Adrenal gland (tissue), 12 donors: Measurements from ENCODE around the gene OTOS. TPM values are rescaled to one million over a fixed set of nuclear protein-coding genes. Genes with fewer than 3 reads are reported as not detected.

Experiments used
- DNase-seq, 7 donors: peaks; one replicate each; pipeline ENCODE4 v3.0.0-alpha.2; 2019 to 2020
- H3K27ac ChIP-seq, 5 donors: fragments of 200-600 bp; sonication (generic) in 4 of 5; 1 replicate in 3 of 5; 2 replicates in 2 of 5; pipeline versions ENCODE4 v1.5.1 to v1.8.0; 2016 to 2020; ENCODE audit warnings: mild to moderate bottlenecking in 1 of 5
- H3K27me3 ChIP-seq: fragments of 200-600 bp; 2 replicates; pipeline ENCODE4 v1.8.0; 2021
- H3K36me3 ChIP-seq, 2 donors: fragments of 200-600 bp; replicated peaks in 1 of 2; 1 replicate in 1 of 2; 2 replicates in 1 of 2; pipeline versions ENCODE4 v1.5.1 to v1.8.0; 2018 to 2022
- H3K4me1 ChIP-seq, 2 donors: fragments of 200-600 bp; replicated peaks in 1 of 2; 1 replicate in 1 of 2; 2 replicates in 1 of 2; pipeline versions ENCODE4 v1.5.1 to v1.8.0; 2018 to 2021
- H3K4me3 ChIP-seq, 4 donors: fragments of 200-600 bp; sonication (generic) in 3 of 4; one replicate each; pipeline ENCODE4 v1.5.1; 2016 to 2018
- H3K9me3 ChIP-seq, 3 donors: fragments of 200-600 bp; sonication (generic) in 1 of 3; replicated peaks in 1 of 3; 1 replicate in 2 of 3; 2 replicates in 1 of 3; pipeline versions ENCODE4 v1.5.1 to v1.8.0; 2016 to 2021
- CTCF ChIP-seq, 6 experiments: fragments of 450-650 bp in 4 of 6; fragments of 200-600 bp in 2 of 6; sonication (generic) in 1 of 6; IDR thresholded peaks; 1 replicate in 5 of 6; 2 replicates in 1 of 6; pipeline versions ENCODE4 v1.5.1 to v1.8.0; 2016 to 2021; ENCODE audit warnings: antibody characterized with exemption in 6 of 6, mild to moderate bottlenecking in 2 of 6, moderate library complexity in 1 of 6
- POLR2A ChIP-seq, 2 donors: fragments of 450-650 bp; IDR thresholded peaks; one replicate each; pipeline ENCODE4 v1.6.1; 2017; ENCODE audit warnings: antibody characterized with exemption in 2 of 2, mild to moderate bottlenecking in 2 of 2, moderate library complexity in 1 of 2
- WGBS, 4 donors: extraction: QIAGEN DNeasy Blood & Tissue Kit in 2 of 4; methylation state at CpG; one replicate each; pipeline versions ENCODE4 v1.1.5 to v1.1.7; 2013 to 2017; 5-methylcytosine and 5-hydroxymethylcytosine counted together
- intact Hi-C, 2 donors: fragments of 100-400 bp; cut with DNase I; formaldehyde crosslinking; loops; one replicate each; pipeline versions ENCODE4 v1.14.1 to v1.15.0; 2022 to 2023
- polyA plus RNA-seq, 3 donors: library from polyadenylated mRNA; stranded (reverse); fragments of 200-250 nt in 2 of 3; fragments of 350-450 nt in 1 of 3; fragmentation: Illumina TruSeq in 1 of 3; extraction: RNeasy Lipid Tissue Mini Kit (QIAGEN cat#74804) in 1 of 3; gene quantifications; one replicate each; pipeline ENCODE4 v1.2.3, GENCODE V29; 2013 to 2014
- total RNA-seq, 9 donors: library from RNA; depleted of rRNA in 4 of 9; stranded (reverse); fragments of >200 nt in 4 of 9; fragments of 120-200 nt in 1 of 9; fragmentation: NEBNext Ultra II Directional in 1 of 9; extraction: Animal tissue kit (Norgen Biotek cat#: 25700) in 1 of 9; gene quantifications; one replicate each; pipeline versions ENCODE4 v1.1.0 to v1.2.4, GENCODE V29; 2013 to 2023
- donor health status: healthy with polysubstance abuse.
- donor health status: Bipolar disorder and iron deficiency.
- donor health status: DM: yes; HTN: yes; CAD: no.
- donor health status: DM: no; HTN: no; CAD: no.
- donor health status: DM: no; HTN: no; CAD: no.
- donor health status: DM: yes; HTN: yes; CAD: no.

OTOS gene
- total and polyA plus RNA-seq, 12 donors: not detected

DNA sequence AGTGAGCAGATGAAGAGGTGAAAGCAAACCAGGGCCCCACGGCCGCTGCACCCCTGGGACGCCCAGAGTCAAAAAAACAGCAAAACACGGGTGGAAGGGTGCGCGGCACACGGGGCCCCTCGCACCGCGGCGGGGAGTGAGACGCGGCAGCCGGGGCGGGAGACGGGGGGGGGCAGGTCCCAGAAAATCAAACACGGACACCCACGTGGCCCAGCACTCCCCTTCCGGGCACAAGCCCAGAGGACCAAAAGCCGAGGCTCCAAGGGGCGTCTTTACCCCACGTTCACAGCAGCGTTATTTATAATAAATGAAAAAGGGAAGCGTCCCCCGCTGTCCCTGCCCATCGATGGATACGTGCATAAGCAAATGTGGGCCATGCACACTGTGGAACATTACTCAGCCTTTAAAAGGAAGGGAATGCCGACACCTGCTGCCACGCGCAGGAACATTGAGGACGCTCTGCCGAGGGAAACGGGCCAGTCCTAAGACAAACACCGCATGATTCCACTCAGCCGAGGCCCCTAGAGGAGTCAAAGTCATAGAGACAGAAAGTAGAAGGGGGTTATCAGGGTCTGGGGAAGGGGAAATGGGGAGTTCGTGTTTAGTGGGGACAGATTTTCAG lies 3.7 kb downstream of the OTOS start:
- 32 to 55% (median 35%) methylated on average over 17 to 36 of the region's 36 CpGs for WGBS, 4 donors
- DNase-seq: peak in 1 of 7 donors; percentile 51
- peaks cover 0 to 20% of the 10 kb centered on the region in 2 donors for H3K36me3 ChIP-seq
- TF ChIP-seq CTCF (IDR thresholded peaks at IDR 0.05) (no peak), POLR2A (IDR thresholded peaks at IDR 0.05) (no peak)
- intact Hi-C loops: no loop called here
- peak overlapping the region in 1 of 5 donors; percentile 82 for H3K27ac ChIP-seq
- no peaks in the 10 kb centered on the region for H3K9me3 ChIP-seq
- H3K4me3 ChIP-seq: peak overlapping the region in 3 of 4 donors; percentile 62 to 100 (median 97)
- H3K4me1 ChIP-seq: peaks cover 6 to 11% of the 10 kb centered on the region in 2 donors
- H3K27me3 ChIP-seq: no peaks in the 10 kb centered on the region

- Histone ChIP-seq H3K27ac (peak within 1 kb of the TSS in 1 of 5 donors; percentile 82), H3K27me3 (no peaks in the 10 kb centered on the region), H3K4me1 (peaks cover 6 to 11% of the 10 kb centered on the region in 2 donors), H3K4me3 (peak within 1 kb of the TSS; percentile 62 to 100 (median 88)), H3K36me3 (peaks cover 0 to 27% of the 10 kb centered on the region in 2 donors), H3K9me3 (no peaks in the 10 kb centered on the region)
- TF ChIP-seq CTCF (IDR thresholded peaks at IDR 0.05): no peak
- peak; percentile 35 to 52 for TF ChIP-seq POLR2A (IDR thresholded peaks at IDR 0.05)
- DNase-seq: peak; percentile 82 to 91 (median 85)
- WGBS, 4 donors: 0 to 1% (median 0%) methylated on average over 4 to 79 of the region's 79 CpGs
- intact Hi-C loops: no loop called here
Observed at GRCh38 chr2:240136013-240136670, 4.3 kb downstream of the OTOS start, which contains the start of gene COPS9. TSS of gene COPS9 (minus strand) at chr2:240136305. CDS start at chr2:240136284, 21 bp downstream.

DNA sequence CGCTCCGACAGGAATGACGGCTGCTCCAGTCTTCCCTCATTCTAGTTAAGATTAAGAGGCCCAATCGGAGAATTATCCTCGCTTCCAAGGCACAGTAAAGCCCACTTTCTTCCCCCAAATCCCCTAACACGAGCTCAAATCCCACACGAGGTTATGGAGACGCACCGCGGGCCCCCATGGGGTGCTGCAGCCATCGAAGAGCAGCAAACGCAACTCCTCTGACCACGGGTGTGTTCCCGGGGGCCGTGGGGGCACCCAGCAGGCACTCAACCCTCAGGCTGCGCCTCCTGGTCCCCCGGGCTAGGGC lies 4.8 kb downstream of the OTOS start:
- Histone ChIP-seq H3K27ac (peak overlapping the region in 1 of 5 donors; percentile 82), H3K36me3 (peaks cover 0 to 31% of the 10 kb centered on the region in 2 donors), H3K27me3 (no peaks in the 10 kb centered on the region), H3K9me3 (no peaks in the 10 kb centered on the region), H3K4me1 (peaks cover 6 to 11% of the 10 kb centered on the region in 2 donors), H3K4me3 (peak overlapping the region; percentile 62 to 100 (median 88))
- intact Hi-C loops: no loop called here
- 0 to 2% (median 1%) methylated on average over 11 to 17 of the region's 17 CpGs for WGBS, 4 donors
- no peak for DNase-seq
- TF ChIP-seq CTCF (IDR thresholded peaks at IDR 0.05): no peak
- TF ChIP-seq POLR2A (IDR thresholded peaks at IDR 0.05): no peak

DNA sequence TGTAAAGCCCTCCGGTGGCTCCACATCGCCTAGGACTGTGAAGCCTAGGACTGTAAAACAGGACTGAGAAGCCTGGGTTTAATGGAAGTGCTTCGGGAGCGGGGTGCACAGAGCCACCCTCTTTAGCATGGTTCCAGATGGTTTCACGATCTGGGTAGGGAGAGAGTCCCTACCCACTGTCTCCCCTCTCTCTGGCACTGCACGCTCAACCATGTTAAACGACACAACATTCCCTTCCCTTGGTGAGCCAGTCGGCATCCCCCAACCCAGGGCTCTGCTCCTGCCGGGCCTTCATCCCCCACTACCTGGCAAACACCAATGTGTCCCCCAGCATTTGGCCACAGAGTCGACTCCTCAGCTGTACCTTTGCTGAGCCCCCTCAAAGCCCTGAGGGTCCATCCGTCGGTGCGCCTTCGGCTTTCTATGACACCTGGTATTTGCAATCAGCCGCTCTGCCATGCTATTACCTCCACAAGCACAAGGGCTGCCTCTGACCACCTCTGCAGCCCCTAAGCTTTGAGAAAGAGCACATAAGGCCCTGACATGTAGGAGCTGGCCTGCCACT lies 5.4 kb downstream of the OTOS start:
- intact Hi-C loops: no loop called here
- DNase-seq: peak in 1 of 7 donors; percentile 39

More for the DNA sequence above, 5.4 kb downstream of the OTOS start:
- Histone ChIP-seq H3K27ac (no peak overlapping the region), H3K27me3 (no peaks in the 10 kb centered on the region), H3K4me1 (peaks cover 6 to 11% of the 10 kb centered on the region in 2 donors), H3K9me3 (no peaks in the 10 kb centered on the region), H3K4me3 (peak overlapping the region in 1 of 4 donors; percentile 100), H3K36me3 (peaks cover 0 to 38% of the 10 kb centered on the region in 2 donors)
- 79 to 89% (median 81%) methylated on average over 15 of the region's 15 CpGs for WGBS, 4 donors
- no peak for TF ChIP-seq POLR2A (IDR thresholded peaks at IDR 0.05)
- TF ChIP-seq CTCF (IDR thresholded peaks at IDR 0.05): no peak
